Activated naive CD4-positive, alpha-beta T cell treated with Interleukin-2 at 50 U/mL for 16 hours (primary cell): ENCODE results near the gene APPL2.
"Not testable (repeated sequence)": the region's sequence is repeated elsewhere in the genome, so short reads cannot be mapped to it uniquely, and the experiment has no call there.

ENCODE experiments used
- DNase-seq: peaks from one replicate; pipeline ENCODE4 v3.0.0-alpha.2; 2020

Gene APPL2

DNA sequence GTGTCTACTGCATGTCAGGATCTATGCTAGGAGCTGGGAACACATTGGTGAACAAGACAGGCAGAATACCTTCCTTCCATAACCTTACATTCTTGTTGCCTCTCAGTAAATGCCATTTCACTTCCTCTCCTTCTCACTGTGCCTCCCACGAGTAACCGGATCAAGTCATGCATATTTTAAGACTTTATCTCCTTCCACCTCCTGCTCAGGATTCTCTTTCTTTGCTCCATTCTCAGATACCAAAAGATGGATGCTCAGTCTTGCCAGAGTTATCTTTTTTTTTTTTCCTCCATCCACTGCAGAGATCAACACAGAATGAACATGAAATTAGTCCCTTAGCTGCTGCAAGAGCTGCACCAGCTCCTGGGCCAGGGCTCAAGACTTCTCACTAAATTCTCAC, 20.0 kb upstream of the APPL2 start:
- DNase-seq = no peak

DNA sequence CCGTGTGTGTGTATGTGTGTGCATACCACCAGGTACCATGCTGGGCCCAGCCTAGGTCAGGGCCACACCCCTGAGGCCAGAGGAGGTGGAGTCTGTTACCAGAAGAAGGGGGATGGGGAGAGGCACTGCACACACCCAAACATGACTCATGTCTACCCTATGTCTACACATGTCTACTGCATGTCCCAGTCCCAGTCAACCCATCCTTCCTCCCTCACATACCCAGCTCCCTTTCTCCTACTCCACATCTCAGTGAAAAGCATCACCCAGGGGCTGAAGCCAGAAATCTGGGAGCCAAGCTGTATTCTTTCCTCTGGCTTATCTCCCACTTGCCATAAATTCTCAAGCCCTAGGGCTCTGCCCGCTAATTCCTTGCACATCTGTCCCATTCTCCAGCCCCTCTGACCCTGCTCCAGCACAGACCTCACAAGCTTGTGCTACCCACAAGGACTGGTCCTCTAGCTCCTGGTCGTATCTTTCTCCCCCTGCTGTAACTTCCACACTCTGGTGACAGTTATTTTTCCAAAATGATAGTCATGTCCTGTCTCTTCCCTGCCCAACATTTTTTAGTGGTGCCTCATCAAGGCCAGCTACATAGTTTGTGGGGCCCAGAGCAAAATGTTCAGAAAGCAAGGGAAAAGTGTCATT, 18.0 kb upstream of the APPL2 start:
- DNase-seq = no peak

DNA sequence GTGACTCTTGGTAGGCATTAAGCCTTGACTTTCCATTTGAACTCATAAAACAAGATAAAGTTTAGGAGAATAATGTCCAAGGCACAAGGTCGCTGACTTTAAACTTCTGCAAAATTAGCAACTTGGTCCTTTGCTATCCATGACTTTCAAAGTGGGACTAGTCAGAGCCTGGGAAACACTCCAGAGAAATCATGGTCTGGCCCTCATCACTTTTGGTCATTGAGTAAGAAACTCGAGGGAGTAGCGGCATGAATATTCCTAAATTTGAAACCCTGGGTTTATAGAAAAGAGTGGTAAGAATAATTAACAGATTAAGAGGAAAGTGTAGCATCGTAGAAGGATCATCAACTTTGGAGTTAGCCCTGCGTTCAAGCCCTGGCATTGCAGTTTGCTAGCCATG, 16.9 kb upstream of the APPL2 start:
- DNase-seq = no peak

DNA sequence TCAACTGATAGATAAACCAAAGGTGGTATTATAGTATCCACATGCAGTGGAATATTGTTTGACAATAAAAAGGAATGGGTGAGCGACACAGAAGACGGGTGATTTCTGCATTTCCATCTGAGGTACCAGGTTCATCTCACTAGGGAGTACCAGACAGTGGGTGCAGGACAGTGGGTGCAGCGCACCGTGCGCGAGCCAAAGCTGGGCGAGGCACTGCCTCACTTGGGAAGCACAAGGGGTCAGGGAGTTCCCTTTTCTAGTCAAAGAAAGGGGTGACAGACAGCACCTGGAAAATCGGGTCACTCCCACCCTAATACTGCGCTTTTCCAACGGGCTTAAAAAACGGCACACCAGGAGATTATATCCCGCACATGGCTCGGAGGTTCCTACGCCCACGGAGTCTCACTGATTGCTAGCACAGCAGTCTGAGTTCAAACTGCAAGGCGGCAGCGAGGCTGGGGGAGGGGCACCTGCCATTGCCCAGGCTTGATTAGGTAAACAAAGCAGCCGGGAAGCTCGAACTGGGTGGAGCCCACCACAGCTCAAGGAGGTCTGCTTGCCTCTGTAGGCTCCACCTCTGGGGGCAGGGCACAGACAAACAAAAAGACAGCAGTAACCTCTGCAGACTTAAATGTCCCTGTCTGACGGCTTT, 9.9 kb upstream of the APPL2 start:
- not testable (repeated sequence) for DNase-seq

DNA sequence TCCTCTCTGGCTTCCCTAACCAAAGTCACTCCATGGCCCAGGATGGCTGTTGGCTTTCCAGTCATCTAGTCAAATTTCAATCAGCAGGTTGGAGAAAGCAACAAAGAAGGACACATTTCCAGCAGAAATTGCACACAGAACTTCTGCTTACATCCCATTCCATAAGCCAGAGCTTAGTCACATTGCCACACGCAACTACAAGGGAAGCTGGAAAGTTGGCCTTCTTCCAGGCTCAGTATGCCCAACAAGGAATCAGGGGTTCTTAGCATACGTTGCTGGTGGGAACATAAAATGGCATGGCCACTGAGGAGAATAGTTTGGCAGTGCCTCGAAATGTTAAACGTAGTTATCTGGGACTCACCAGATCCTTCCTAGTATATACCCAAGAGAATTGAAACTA, 9.3 kb upstream of the APPL2 start:
- no peak for DNase-seq

DNA sequence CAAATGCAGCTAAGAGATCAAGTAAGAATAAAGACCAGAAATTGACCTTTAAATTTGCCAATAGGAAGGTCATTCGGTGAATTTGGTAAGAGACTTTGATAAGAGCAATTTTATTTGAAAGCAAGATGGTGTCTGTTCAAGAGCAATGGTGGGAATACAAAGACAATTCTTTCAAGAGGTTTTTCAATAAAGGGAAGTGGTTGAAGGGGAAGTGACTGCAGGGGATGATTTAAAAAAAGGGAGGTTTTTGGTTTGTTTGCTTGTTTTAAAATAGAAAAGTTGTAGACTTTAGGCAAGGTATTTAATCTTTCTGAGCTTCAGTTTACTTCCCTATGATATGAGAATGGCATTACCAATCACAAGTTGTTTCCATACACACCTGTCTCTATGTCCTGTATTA, 4.3 kb upstream of the APPL2 start:
- no peak for DNase-seq

DNA sequence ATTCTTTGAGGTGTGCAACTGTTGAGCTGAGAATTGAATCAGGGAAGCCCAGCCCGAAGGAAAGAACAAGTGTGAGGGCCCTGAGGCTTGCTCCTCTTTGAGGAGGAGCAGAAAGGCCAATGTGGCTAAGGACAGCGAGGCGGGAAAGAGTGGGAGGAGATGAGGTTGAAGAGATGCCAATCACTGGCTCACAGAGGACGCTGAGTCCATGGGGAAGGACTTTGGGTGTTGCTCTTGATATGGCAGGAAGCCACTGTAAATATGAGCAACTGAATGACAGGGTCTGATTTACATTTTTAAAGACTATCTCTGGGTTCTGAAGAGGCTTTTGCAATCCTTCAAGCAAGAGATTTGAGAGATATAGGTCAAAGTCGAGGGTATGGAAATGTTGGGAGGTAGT, 3.3 kb upstream of the APPL2 start:
- DNase-seq = no peak

DNA sequence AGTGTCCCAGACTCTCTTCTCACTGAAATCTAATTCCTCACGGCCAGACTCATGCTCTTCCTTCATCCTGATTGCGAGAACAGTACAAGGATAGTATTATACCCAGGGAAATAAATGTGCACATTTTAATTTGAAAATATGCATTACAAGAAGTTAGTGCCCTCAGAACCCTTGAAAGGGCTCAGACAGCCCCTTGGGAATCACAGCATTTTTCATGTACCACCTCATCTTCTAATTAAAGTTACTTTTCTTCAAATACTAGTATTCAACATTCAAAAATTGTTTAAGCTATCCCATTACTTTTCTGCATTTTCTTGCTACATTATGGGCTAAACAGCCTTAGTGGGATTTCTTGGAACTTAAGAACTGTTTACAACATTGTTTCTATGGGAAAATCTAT, 1.7 kb upstream of the APPL2 start:
- DNase-seq = no peak

DNA sequence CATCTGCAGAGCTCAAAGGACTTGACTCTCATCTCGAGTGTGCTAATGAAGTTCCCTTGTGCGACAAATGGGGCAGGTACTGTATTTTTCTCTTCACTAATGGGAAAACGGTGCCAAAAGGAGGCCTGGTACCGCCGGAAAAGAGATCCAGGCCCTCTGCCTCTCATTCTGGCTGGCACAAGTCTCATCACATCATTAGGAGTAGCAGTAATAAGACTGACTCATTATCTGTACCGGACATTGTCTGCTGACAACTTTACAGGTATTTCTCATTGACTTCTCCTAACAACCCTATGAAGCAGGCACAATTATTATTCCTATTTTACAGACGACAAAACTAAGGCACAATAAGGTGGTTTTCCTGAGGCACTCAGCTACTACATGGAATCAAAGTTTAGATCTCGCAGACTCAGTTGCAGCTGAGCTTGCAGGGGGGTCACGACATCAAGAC, 668 bp downstream of the APPL2 start:
- no peak for DNase-seq

DNA sequence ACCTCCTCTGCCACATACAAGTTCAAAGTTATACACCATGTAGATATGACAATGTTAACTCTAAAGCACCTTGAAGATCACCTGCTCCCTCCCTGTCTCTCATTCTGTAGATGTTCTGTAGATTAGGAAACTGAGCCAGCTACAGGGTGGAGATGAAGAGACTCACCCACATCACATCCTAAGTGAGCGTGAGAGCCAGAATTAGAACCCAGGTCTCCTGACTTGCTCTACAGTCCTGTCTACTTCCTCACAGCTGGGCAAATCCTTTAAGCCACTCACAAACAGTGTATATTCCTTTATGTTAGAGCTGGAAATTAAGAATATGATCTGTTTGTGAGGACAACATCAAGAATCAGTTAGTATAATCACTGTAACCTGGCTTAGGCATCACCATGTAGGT, 1.8 kb downstream of the APPL2 start:
- no peak for DNase-seq

DNA sequence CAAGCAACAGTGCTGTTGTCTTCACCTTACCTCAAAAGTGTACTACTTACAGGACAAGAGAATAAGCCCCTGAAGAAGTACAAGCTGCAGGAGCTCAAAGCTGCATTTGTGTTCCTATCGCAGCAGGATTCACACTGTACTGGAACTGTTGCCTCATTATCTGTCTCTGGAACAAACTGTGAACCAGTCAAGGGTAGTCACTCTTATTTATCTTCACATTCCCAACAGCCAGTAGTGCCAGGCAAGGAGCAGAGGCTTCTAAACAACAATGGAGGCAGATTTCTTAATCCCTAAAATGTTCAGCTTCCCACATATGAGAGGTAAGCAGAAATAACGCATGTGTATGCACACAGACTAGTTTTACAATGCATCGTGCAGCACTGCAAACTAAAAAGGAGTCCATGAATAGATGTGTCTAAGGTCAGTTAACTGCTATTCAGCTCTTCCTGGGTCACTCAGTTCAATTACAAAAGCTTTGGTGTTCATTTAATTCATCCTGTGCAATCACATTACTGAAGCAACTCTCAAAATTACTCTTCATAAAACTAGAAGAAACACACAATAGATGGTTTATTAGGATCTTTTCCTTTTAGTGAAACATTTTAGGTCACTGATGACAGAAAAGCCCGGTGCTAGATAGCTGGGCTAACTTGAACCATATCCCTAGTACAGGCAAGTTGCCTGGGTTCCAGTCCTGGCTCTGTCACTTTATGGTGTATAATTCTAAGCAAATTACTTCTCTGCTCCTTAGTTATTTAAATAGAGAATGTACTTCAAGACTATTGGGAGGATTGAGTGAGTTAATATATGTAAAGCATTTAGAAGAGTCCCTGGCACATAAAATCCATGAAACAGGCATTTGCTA, 2.7 kb downstream of the APPL2 start:
- DNase-seq = no peak

DNA sequence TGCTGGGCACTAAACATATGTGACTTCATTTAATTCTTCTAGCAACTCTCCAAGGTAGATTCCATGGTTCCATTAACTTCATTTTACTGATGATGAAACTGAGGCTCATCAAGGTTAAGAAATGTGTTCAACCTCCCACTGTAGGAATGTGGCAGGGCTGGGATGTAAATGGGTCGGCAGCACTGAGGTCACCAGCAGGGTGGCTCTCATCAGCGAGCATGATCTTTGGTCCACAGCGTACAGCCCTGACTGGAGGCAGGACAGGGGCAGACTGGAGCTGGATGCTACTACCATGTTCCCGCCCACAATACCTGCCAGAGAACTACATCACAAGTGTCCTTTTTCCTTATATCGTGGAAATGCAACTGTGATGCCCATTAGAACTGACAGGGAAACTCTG, 4.6 kb downstream of the APPL2 start:
- DNase-seq = no peak

DNA sequence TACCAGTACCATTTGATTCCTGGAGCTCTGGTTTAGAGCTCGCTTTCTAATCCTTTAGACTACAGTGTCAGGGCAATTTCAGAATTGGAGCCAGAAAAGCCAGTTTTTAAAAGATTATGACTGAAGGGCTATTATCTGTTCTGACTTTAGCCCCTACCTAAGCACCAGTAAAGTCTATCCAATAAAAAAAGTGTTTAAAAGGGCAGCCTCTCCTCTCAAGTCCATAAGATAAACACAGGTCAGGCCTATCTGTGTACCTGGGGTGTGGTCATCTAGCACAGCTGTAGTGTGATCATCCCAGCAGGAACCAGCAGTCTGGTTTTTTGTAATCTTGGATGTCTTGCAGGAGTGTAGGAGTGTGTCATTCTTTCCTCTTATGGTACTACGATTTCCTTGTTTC, 6.6 kb downstream of the APPL2 start:
- DNase-seq = no peak

DNA sequence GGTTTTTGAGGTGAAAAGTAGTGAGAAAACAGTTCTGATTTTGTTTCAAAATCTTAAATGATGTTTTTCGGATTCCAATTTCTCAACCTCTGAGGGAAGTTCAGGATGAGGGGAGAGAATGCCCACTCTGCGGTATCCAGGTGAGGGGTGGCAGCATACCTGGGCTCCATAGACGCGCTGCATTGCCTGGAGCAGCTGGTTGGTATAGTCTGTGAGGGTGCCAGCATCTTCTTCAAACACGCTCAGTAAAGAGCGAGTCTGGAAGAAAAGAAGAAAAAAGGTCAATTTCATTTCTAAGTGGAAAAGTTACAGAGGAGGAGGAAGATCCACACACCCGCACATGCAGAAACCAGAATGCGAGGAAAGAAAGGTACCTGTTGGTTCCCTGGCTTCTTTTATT, 7.0 kb downstream of the APPL2 start:
- no peak for DNase-seq

DNA sequence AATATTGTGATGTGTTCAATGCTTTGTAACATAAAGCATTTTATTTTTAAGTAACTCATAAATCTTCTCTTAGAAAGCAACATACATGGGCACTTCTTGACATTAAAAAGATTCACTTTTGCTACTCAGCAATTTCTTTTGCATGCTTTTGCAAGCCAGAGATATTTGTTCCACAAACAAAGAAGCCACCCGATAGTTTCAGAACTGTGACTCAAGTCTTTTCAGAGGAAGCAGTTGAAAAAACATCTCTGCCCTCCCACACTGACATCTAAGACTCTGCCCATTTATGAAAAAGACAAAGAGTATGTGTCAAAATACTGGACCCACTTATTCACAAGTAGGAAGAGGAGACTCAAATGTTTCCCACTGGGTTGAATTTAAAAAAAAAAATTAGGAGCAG, 7.5 kb downstream of the APPL2 start:
- DNase-seq = no peak

DNA sequence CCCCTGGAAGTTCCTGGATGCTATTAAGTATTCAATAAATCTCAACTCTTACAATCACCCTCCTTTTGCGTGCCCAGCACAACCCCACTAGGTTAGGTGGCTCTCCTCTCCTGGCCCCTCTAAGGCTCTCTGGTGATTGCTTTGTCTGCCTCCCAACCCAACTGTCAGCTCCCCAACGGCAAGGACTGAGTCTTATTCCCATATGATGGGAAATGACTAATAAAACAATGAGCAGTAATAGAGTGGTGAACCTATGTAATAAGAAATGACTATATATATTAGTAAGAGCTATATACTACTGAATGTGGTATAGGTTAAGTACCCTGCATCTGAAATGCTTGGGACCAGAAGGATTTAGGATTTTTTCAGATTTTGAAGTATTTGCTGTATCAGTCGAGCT, 8.1 kb downstream of the APPL2 start:
- no peak for DNase-seq

DNA sequence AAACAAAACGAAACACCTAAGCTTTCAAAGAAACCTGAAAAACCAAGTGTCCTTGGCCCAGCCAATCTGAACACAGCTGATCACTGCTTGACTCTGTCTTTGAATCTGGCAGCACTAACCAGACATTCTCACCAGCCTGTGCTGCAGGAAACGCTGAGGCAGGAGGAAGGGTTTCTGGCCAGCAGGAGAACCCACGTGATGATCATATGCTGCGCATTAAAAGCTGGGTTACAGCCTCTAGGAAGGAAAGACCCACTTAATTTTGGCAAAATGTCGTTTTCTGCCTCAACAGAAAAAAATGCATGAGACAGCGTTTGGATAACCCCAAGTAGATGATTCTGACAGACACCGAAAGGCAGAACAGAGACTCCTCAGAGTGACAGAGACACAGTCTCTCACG, 9.8 kb downstream of the APPL2 start:
- DNase-seq = no peak

DNA sequence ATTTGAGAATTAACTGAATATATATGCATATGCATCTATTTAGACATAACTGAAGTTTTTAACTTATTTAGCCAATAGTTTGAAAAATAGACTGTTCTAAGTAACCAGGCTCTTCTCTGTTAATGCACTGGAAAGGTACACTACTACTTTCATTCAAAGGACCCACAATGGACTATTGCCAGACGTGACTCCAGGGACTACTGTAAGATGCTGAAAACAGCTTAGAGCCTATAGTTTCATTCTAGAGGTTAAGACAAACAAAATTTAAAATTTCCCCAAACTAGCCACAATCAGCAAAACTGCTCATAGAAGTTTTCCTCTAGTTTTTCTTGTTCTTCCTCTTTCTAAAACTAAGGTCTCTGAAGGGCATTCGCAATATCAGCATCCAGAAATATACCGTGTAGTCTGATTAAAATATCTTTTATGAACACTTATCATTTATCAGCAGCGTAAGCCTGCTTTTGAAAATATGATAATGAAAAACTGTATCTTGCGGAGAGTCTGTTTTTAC, 10.4 kb downstream of the APPL2 start:
- no peak for DNase-seq

DNA sequence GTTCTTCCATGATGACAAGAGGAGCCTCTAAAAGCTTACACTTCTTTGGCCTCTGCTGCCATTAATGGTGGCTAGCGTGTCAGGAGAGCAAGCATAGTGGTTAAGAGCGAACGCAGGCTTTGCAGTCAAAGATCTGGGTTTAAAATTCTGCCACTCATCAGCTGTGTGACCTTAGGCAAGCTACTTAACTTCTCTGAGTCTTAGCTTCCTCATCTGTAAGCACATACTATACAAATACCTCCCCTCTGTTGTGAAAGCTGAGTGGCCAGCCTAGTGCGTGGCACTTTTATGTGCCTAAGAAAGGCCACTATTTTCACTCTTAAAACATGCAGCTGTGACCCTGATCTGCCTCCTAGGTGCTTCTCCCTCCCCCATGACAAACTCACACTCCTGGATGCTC, 11.6 kb downstream of the APPL2 start:
- no peak for DNase-seq

DNA sequence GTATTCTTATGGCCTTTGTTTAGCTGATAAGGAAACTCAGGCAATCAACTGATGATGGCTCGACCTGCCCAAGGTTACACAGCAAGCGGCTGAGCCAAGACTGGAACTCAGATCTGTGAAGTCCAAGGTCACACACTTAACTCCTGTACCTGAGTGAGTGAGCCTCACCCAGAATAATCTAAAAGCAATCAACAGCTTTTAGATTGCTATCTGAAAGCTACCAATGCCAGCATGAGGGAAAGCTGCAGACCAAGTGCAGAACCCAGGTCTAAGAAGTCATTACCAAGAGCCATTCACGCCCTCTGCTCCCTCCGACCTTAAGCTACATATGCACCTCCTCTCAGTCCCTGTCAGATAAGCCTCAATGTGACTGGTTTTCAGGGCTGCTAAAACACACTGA, 12.1 kb downstream of the APPL2 start:
- no peak for DNase-seq

DNA sequence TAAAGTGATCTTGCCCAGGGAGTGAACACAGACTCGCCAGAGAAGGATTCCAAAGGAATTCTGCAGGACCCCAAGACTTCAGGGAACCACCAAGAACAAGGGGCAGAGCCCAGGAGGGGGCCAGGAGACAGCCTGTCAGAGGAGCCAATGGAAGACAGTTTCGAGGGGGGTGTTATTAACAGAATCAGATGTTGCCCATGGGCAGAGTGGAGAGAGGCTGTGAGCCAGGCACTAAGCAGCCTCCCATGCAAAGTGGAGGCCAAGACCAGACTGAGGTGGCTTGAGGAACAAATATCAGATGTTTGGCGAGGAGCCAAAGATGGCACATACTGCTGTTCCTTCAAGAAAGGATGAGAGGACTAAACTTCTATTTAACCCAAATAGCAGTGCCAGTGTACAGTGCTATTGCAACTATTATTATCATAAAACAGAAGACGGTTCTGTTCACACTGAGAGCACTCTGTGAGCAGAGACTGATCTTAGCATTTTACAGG, 12.6 kb downstream of the APPL2 start:
- no peak for DNase-seq

DNA sequence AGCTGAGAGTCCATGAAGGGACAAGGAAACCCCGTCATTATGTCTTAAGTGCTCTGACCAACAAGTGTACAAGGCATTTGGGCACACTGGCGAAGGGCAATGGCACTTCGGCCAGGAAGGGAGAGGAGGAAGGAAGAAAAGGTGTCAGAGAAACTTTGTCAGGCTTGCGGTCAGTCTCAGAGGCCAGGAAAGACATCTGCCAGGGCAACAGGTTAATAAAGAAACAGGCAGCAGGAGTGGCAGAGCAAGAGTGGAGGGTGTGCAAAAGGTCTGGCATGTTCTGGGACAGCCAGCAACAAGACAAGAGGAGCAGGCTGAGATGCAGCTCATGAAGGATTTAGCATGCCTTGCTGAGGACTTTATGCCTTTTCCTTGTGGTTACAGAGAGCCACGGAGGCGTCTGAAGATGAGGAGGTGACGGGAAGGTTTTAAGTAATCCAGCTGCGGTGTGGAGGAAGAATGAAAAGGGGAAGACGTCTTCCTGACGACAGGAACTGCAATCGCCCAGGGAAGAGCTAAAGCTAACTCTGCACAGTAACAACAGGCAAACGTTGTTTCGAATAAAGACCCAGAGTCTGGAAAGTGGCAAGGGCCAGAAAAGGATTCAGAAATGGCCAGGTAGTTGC, 13.1 kb downstream of the APPL2 start:
- DNase-seq = no peak

DNA sequence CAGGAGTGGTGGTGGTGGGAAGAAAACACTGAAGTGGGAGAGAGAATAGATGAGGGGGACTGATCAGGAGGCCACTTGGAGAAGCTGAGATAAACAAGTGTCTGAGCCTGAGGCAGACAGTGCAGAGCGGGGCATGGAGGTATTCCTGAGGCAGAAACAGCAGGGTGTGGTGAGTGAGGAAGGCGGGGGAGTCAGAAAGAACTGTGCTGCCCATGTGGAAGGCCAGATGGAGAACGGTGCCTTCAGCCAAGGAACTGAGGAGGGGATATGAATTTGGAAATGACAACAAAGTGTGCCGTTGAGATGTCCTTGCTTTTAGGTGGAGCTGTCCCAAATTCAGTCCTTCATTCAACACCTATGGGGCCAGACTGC, 13.7 kb downstream of the APPL2 start:
- no peak for DNase-seq
